ENCODE measurements around the gene ALAD.
"Not testable (repeated sequence)": the region's sequence is repeated elsewhere in the genome, so short reads cannot be mapped to it uniquely, and the experiment has no call there.

The ALAD gene

DNA sequence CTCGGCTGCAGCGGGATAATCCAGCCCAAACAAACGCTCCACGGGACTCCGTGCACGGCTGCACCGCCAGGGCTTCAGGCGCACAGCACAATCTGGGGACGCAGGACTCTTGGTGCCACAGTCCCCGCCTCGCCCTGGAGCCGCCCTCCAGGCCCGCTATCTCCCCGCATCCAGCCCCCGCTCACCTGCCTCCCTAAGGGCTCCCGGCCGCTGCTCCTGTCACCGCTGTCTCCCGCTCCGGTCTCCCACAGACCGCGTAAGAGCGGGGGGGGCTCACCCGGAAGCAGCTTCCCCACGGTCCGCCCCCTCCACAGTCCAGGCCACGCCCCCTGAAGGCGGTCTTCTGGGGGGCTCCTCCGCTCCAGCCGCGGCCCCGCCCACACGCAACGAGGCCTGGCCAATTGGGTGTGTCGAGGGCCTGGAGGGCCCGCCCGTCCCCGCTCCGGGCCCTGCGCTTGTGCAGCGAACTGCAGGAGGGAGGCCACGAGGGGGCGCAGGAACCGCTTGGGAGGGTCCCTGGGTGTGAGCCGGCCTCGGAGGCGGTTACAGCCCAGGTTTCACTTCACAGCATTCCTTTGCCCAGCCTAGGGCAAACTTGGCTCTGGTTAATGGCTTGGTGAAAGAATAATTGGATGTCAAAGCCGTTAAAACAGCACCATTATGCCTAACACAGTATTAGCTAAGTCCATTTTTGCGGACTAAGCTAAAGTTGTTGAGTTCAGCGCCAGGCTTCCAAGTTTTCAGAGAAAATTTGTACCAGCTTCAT, at the start of gene ALAD:
TSS of gene ALAD (minus strand) at position 258 of the 766 bp plus-strand sequence. CDS start 7,725 bp downstream, outside the sequence.
- DNase-seq (ENCODE audit: insufficient read length, low spot score) (peak; percentile 91), FAIRE-seq (no peak)
- peak; percentile 67 for TF ChIP-seq CTCF (IDR thresholded peaks at IDR 0.05; ENCODE audit: insufficient read depth, missing control alignments)

GRCh38 chr9:113449376-113449775, 48.3 kb upstream of the ALAD start:
- DNase-seq (ENCODE audit: insufficient read length, low spot score) (no peak), FAIRE-seq (no peak)
- no peak for TF ChIP-seq CTCF (IDR thresholded peaks at IDR 0.05; ENCODE audit: insufficient read depth, missing control alignments)

DNA sequence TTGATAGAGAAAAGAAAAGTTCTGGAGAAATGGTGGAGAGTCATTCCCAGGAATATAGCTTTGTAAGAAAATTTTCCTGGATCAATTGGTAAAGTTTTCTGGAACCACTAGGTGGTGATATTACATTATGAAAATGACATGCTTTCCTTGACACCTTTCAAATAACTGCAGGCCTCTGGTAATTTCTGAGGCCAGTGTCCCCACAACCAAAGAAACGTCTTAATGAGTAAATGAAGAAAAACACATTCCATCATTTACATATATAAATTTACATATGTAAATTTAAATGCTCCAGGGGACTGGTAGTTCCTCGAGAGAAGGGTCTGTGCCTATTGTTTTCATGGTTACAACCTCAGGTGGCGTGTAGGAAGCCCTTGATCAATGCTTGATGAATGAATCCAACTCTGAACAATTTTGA, 45.2 kb upstream of the ALAD start:
- FAIRE-seq: peak; percentile 11
- peak; percentile 42 for DNase-seq (ENCODE audit: insufficient read length, low spot score)
- peak; percentile 63 for TF ChIP-seq CTCF (IDR thresholded peaks at IDR 0.05; ENCODE audit: insufficient read depth, missing control alignments)

GRCh38 chr9:113444736-113445135, 43.7 kb upstream of the ALAD start:
- TF ChIP-seq CTCF (IDR thresholded peaks at IDR 0.05; ENCODE audit: insufficient read depth, missing control alignments): no peak
- DNase-seq (ENCODE audit: insufficient read length, low spot score) (no peak), FAIRE-seq (no peak)

DNA sequence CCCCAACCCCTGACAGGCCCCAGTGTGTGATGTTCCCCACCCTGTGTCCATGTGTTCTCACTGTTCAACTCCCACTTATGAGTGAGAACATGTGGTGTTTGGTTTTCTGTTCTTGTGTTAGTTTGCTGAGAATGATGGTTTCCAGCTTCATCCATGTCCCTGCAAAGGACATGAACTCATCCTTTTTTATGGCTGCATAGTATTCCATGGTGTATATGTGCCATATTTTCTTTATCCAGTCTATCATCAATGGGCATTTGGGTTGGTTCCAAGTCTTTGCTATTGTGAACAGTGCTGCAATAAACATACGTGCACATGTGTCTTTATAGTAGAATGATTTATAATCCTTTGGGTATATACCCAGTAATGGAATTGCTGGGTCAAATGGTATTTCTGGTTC, 36.6 kb upstream of the ALAD start:
- FAIRE-seq; DNase-seq (ENCODE audit: insufficient read length, low spot score): not testable (repeated sequence)

- no peak for FAIRE-seq
- TF ChIP-seq CTCF (IDR thresholded peaks at IDR 0.05; ENCODE audit: insufficient read depth, missing control alignments): no peak
- DNase-seq (ENCODE audit: insufficient read length, low spot score): no peak
These were observed 35.8 kb upstream of the ALAD start for GRCh38 chr9:113436728-113437515.

- no peak for TF ChIP-seq CTCF (IDR thresholded peaks at IDR 0.05; ENCODE audit: insufficient read depth, missing control alignments)
- DNase-seq (ENCODE audit: insufficient read length, low spot score) (no peak), FAIRE-seq (no peak)
These were observed 30.1 kb upstream of the ALAD start for GRCh38 chr9:113431191-113431590.

Measured in D721Med (cell line).